ENCODE results near the gene NR2F2.
A peak's percentile ranks its signal among the peaks of the same experiment; 100 is the strongest.

Gene NR2F2

GRCh38 chr15:96348112-96349027, 17.9 kb downstream of the NR2F2 start:
- in situ Hi-C loops (cut with HindIII; ENCODE audit: low pct_ligation_motif_present, low pct_unique_long_range_greater_than_20kb, low sequenced_read_pairs): no loop called here
- DNase-seq: no peak

GRCh38 chr15:96349034-96349856, 18.7 kb downstream of the NR2F2 start:
- in situ Hi-C loops (cut with HindIII; ENCODE audit: low pct_ligation_motif_present, low pct_unique_long_range_greater_than_20kb, low sequenced_read_pairs): no loop called here

GRCh38 chr15:96349857-96350720, 19.6 kb downstream of the NR2F2 start:
- in situ Hi-C loops (cut with HindIII; ENCODE audit: low pct_ligation_motif_present, low pct_unique_long_range_greater_than_20kb, low sequenced_read_pairs): no loop called here
- DNase-seq: no peak

More at GRCh38 chr15:96349034-96349856, 18.7 kb downstream of the NR2F2 start:
- no peak for DNase-seq

- in situ Hi-C loops (cut with HindIII; ENCODE audit: low pct_ligation_motif_present, low pct_unique_long_range_greater_than_20kb, low sequenced_read_pairs): no loop called here
- DNase-seq: no peak
Measured at GRCh38 chr15:96350934-96351724, 20.6 kb downstream of the NR2F2 start.

GRCh38 chr15:96351761-96352603, 21.5 kb downstream of the NR2F2 start:
- no peak for DNase-seq
- in situ Hi-C loops (cut with HindIII; ENCODE audit: low pct_ligation_motif_present, low pct_unique_long_range_greater_than_20kb, low sequenced_read_pairs): no loop called here

GRCh38 chr15:96352604-96353405, 22.3 kb downstream of the NR2F2 start:
- in situ Hi-C loops (cut with HindIII; ENCODE audit: low pct_ligation_motif_present, low pct_unique_long_range_greater_than_20kb, low sequenced_read_pairs): no loop called here
- DNase-seq: no peak

- DNase-seq: no peak
- in situ Hi-C loops (cut with HindIII; ENCODE audit: low pct_ligation_motif_present, low pct_unique_long_range_greater_than_20kb, low sequenced_read_pairs): no loop called here
Measured at GRCh38 chr15:96353416-96353929, 23.0 kb downstream of the NR2F2 start.

GRCh38 chr15:96353930-96354730, 23.6 kb downstream of the NR2F2 start:
- peak; percentile 31 for DNase-seq
- in situ Hi-C loops (cut with HindIII; ENCODE audit: low pct_ligation_motif_present, low pct_unique_long_range_greater_than_20kb, low sequenced_read_pairs): no loop called here

GRCh38 chr15:96354731-96355567, 24.4 kb downstream of the NR2F2 start:
- in situ Hi-C loops (cut with HindIII; ENCODE audit: low pct_ligation_motif_present, low pct_unique_long_range_greater_than_20kb, low sequenced_read_pairs): no loop called here
- DNase-seq: peak; percentile 68

- in situ Hi-C loops (cut with HindIII; ENCODE audit: low pct_ligation_motif_present, low pct_unique_long_range_greater_than_20kb, low sequenced_read_pairs): no loop called here
Measured at GRCh38 chr15:96355568-96356187, 25.2 kb downstream of the NR2F2 start.

GRCh38 chr15:96356494-96357455, 26.3 kb downstream of the NR2F2 start:
- in situ Hi-C loops (cut with HindIII; ENCODE audit: low pct_ligation_motif_present, low pct_unique_long_range_greater_than_20kb, low sequenced_read_pairs): no loop called here
- DNase-seq: peak; percentile 84

More at GRCh38 chr15:96355568-96356187, 25.2 kb downstream of the NR2F2 start:
- DNase-seq: no peak

GRCh38 chr15:96358001-96358801, 27.7 kb downstream of the NR2F2 start:
- in situ Hi-C loops (cut with HindIII; ENCODE audit: low pct_ligation_motif_present, low pct_unique_long_range_greater_than_20kb, low sequenced_read_pairs): no loop called here
- no peak for DNase-seq
